Sigmoid colon (tissue), 7 donors: ENCODE measurements around the gene TMEM139. TPM values are rescaled to one million over a fixed set of nuclear protein-coding genes. Genes with fewer than 3 reads are reported as not detected.

Experiments
- DNase-seq: peaks from one replicate; pipeline ENCODE4 v3.0.0-alpha.2; 2019
- H3K27ac ChIP-seq, 4 donors: fragments of 200-600 bp; sonication (generic); one replicate each; pipeline ENCODE4 v1.5.1; 2016 to 2019; ENCODE audit warnings: mild to moderate bottlenecking in 1 of 4
- H3K27me3 ChIP-seq, 3 donors: fragments of 200-600 bp; sonication (generic); one replicate each; pipeline ENCODE4 v1.5.1; 2019; ENCODE audit warnings: mild to moderate bottlenecking in 1 of 3
- H3K36me3 ChIP-seq, 4 donors: fragments of 200-600 bp; sonication (generic); one replicate each; pipeline ENCODE4 v1.5.1; 2016 to 2019
- H3K4me1 ChIP-seq, 4 donors: fragments of 200-600 bp; sonication (generic); one replicate each; pipeline ENCODE4 v1.5.1; 2017 to 2019
- H3K4me3 ChIP-seq, 4 donors: fragments of 200-600 bp; sonication (generic); one replicate each; pipeline ENCODE4 v1.5.1; 2017 to 2019; ENCODE audit warnings: mild to moderate bottlenecking in 2 of 4, moderate library complexity in 1 of 4
- H3K9me3 ChIP-seq, 4 donors: fragments of 200-600 bp in 3 of 4; sonication (generic) in 3 of 4; one replicate each; pipeline versions ENCODE4 v1.5.1 to v1.6.1; 2013 to 2019
- EP300 ChIP-seq, 4 donors: sonication (generic); formaldehyde crosslinking; IDR thresholded peaks; one replicate each; pipeline ENCODE4 v1.6.1; 2017; ENCODE audit warnings: antibody characterized with exemption in 4 of 4
- POLR2A ChIP-seq, 2 donors: fragments of 450-650 bp; IDR thresholded peaks; one replicate each; pipeline ENCODE4 v1.6.1; 2016; ENCODE audit warnings: antibody characterized with exemption in 2 of 2, mild to moderate bottlenecking in 2 of 2, moderate library complexity in 2 of 2
- POLR2AphosphoS5 ChIP-seq, 4 donors: sonication (generic); formaldehyde crosslinking; IDR thresholded peaks; one replicate each; pipeline ENCODE4 v1.6.1; 2017; ENCODE audit warnings: antibody characterized with exemption in 4 of 4
- WGBS, 2 donors: extraction: QIAGEN DNeasy Blood & Tissue Kit; methylation state at CpG; one replicate each; pipeline ENCODE4 v1.1.7; 2013; 5-methylcytosine and 5-hydroxymethylcytosine counted together
- intact Hi-C: fragments of 100-400 bp; cut with DNase I; formaldehyde crosslinking; loops from one replicate; pipeline ENCODE4 v1.15.1; 2023
- polyA plus RNA-seq, 3 donors: library from polyadenylated mRNA; stranded (reverse); fragments of 200-250 nt; gene quantifications; one replicate each; pipeline ENCODE4 v1.2.3, GENCODE V29; 2013
- total RNA-seq, 4 donors: library from RNA; depleted of rRNA; stranded (reverse); fragments of >200 nt; gene quantifications; one replicate each; pipeline ENCODE4 v1.1.0, GENCODE V29; 2016
- TF ChIP-seq, protein P1 (sequence below), 4 experiments: fragments of 450-650 bp in 3 of 4; fragments of 200-600 bp in 1 of 4; IDR thresholded peaks; one replicate each; pipeline ENCODE4 v1.5.1; 2016 to 2019; ENCODE audit warnings: antibody characterized with exemption in 4 of 4, mild to moderate bottlenecking in 3 of 4, moderate library complexity in 2 of 4
- donor health status: healthy with polysubstance abuse.
- donor health status: Bipolar disorder and iron deficiency.
- donor health status: healthy.

Gene TMEM139
- total and polyA plus RNA-seq, 7 donors, result 0.71 to 58.5 (median 40.6) TPM; not detected in 3

DNA sequence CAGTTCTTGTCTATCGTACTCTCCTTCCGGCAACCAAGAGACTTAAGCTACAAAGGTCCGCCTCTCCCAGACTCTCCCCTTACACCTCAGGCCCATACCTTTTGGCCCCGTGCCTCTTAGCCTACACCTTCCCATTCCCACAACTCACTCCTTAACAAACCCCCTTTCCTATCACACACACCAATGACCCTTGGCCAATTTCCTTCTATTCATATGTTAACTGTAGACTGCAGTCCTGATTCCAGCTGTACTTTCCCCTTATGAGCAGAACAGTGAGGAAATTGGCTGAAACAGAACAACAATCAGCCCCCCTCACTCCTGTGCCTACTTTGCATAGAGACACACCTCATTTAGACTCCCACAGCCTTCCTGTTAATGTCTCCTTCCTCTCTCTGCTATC lies 1.4 kb upstream of the TMEM139 start:
- Histone ChIP-seq H3K4me3 (no peak overlapping the region), H3K4me1 (peaks cover 0 to 10% (median 8%) of the 10 kb centered on the region in 4 donors), H3K9me3 (no peaks in the 10 kb centered on the region), H3K27ac (no peak overlapping the region), H3K36me3 (no peaks in the 10 kb centered on the region), H3K27me3 (no peaks in the 10 kb centered on the region)
- DNase-seq, result no peak
- WGBS, 2 donors, result 27 to 68% methylated on average over 4 of the region's 4 CpGs
- intact Hi-C loops, result no loop called here
- TF ChIP-seq, protein P1, sequence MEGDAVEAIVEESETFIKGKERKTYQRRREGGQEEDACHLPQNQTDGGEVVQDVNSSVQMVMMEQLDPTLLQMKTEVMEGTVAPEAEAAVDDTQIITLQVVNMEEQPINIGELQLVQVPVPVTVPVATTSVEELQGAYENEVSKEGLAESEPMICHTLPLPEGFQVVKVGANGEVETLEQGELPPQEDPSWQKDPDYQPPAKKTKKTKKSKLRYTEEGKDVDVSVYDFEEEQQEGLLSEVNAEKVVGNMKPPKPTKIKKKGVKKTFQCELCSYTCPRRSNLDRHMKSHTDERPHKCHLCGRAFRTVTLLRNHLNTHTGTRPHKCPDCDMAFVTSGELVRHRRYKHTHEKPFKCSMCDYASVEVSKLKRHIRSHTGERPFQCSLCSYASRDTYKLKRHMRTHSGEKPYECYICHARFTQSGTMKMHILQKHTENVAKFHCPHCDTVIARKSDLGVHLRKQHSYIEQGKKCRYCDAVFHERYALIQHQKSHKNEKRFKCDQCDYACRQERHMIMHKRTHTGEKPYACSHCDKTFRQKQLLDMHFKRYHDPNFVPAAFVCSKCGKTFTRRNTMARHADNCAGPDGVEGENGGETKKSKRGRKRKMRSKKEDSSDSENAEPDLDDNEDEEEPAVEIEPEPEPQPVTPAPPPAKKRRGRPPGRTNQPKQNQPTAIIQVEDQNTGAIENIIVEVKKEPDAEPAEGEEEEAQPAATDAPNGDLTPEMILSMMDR (IDR thresholded peaks at IDR 0.05), result no peak
- TF ChIP-seq EP300 (IDR thresholded peaks at IDR 0.05), result no peak
- no peak for TF ChIP-seq POLR2AphosphoS5 (IDR thresholded peaks at IDR 0.05)
- TF ChIP-seq POLR2A (IDR thresholded peaks at IDR 0.05), result no peak

DNA sequence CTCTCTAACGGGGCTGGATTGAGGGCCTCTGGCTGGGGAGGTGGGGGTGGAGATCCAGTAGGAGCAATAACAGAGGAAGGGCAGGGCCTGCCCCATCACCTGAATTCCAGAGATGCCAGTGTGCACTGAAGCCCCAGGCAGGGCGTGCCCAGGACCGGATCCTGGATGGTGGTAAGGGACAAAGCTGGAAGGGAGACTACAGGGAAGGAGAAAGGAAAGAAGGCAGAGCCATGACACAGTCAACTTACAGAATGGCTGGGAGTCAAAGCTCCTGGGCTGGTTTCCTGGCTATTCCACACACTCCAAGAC lies 666 bp downstream of the TMEM139 start:
- intact Hi-C loops, result loop anchor here (5.0 kb wide), 1 partner anchor 97 kb away; the partner anchor contains the start of gene ZYX
- TF ChIP-seq EP300 (IDR thresholded peaks at IDR 0.05), result no peak
- TF ChIP-seq POLR2AphosphoS5 (IDR thresholded peaks at IDR 0.05), result no peak
- no peak for TF ChIP-seq POLR2A (IDR thresholded peaks at IDR 0.05)
- TF ChIP-seq, protein P1 (IDR thresholded peaks at IDR 0.05), result no peak
- Histone ChIP-seq H3K27ac (peak overlapping the region in 1 of 4 donors; percentile 9), H3K4me1 (peaks cover 0 to 26% (median 21%) of the 10 kb centered on the region in 4 donors), H3K4me3 (no peak overlapping the region), H3K27me3 (no peaks in the 10 kb centered on the region), H3K9me3 (no peaks in the 10 kb centered on the region), H3K36me3 (no peaks in the 10 kb centered on the region)
- 14 to 68% methylated on average over 3 of the region's 3 CpGs for WGBS, 2 donors
- no peak for DNase-seq

DNA sequence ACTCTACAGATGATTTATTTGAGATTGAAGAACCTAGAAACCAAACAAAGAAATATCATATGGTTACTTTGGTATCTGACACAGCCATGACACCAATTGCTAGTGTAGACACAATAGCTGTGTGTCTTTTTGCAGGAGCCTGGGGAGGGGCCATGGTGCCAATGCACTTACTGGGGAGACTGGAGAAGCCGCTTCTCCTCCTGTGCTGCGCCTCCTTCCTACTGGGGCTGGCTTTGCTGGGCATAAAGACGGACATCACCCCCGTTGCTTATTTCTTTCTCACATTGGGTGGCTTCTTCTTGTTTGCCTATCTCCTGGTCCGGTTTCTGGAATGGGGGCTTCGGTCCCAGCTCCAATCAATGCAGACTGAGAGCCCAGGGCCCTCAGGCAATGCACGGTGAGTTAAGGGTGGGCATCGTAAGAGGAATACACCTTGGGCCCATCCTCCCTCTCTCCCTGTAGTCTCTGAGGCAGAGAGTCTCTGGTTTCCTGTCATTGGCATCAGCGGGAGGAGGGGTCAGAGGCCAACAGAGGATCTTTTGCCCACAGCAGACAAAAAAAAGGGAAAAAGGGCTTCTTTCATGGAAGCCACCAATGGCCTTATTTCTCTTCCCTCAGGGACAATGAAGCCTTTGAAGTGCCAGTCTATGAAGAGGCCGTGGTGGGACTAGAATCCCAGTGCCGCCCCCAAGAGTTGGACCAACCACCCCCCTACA lies 1.2 kb downstream of the TMEM139 start:
- WGBS, 2 donors, result 92 to 97% methylated on average over 11 of the region's 11 CpGs
- Histone ChIP-seq H3K9me3 (no peaks in the 10 kb centered on the region), H3K4me1 (peaks cover 0 to 29% (median 26%) of the 10 kb centered on the region in 4 donors), H3K36me3 (no peaks in the 10 kb centered on the region), H3K27me3 (no peaks in the 10 kb centered on the region), H3K4me3 (no peak overlapping the region), H3K27ac (no peak overlapping the region)
- DNase-seq, result no peak
- intact Hi-C loops, result loop anchor here (5.0 kb wide), 1 partner anchor 96 kb away; the partner anchor contains the start of gene ZYX
- TF ChIP-seq, protein P1 (IDR thresholded peaks at IDR 0.05), result no peak
- no peak for TF ChIP-seq POLR2AphosphoS5 (IDR thresholded peaks at IDR 0.05)
- TF ChIP-seq POLR2A (IDR thresholded peaks at IDR 0.05), result no peak
- TF ChIP-seq EP300 (IDR thresholded peaks at IDR 0.05), result no peak

DNA sequence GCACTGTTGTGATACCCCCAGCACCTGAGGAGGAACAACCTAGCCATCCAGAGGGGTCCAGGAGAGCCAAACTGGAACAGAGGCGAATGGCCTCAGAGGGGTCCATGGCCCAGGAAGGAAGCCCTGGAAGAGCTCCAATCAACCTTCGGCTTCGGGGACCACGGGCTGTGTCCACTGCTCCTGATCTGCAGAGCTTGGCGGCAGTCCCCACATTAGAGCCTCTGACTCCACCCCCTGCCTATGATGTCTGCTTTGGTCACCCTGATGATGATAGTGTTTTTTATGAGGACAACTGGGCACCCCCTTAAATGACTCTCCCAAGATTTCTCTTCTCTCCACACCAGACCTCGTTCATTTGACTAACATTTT lies 1.7 kb downstream of the TMEM139 start:
- no peak for DNase-seq
- 92 to 97% methylated on average over 6 of the region's 6 CpGs for WGBS, 2 donors
- H3K27me3 ChIP-seq, result no peaks in the 10 kb centered on the region
- intact Hi-C loops, result loop anchor here (5.0 kb wide), 1 partner anchor 96 kb away; the partner anchor contains the start of gene ZYX
- TF ChIP-seq EP300 (IDR thresholded peaks at IDR 0.05) (no peak), POLR2AphosphoS5 (IDR thresholded peaks at IDR 0.05) (no peak), POLR2A (IDR thresholded peaks at IDR 0.05) (no peak)
- TF ChIP-seq, protein P1 (IDR thresholded peaks at IDR 0.05), result no peak
- no peaks in the 10 kb centered on the region for H3K9me3 ChIP-seq
- H3K4me1 ChIP-seq, result peaks cover 0 to 32% (median 27%) of the 10 kb centered on the region in 4 donors
- H3K4me3 ChIP-seq, result no peak overlapping the region
- H3K36me3 ChIP-seq, result peaks cover 0 to 3% (median 2%) of the 10 kb centered on the region in 4 donors
- no peak overlapping the region for H3K27ac ChIP-seq
